Right cardiac atrium (tissue), 5 donors: ENCODE measurements around the gene UVSSA. TPM values are rescaled to one million over a fixed set of nuclear protein-coding genes. Genes with fewer than 3 reads are reported as not detected.

Experiments
- ATAC-seq, 2 donors: fragments of 200-7000 bp; cut with Tn5 transposase; one replicate each; pipeline versions ENCODE4 v1.8.0 to v1.9.1; 2020; ENCODE audit warnings: moderate library complexity in 2 of 2, mild to moderate bottlenecking in 1 of 2
- DNase-seq, 3 donors: peaks; one replicate each; pipeline ENCODE4 v3.0.0-alpha.2; 2020
- H3K27ac ChIP-seq: one replicate; pipeline ENCODE4 v1.5.1; 2013; ENCODE audit warnings: mild to moderate bottlenecking, low read length, control low read depth, moderate library complexity
- H3K27me3 ChIP-seq: one replicate; pipeline ENCODE4 v1.6.1; 2013; ENCODE audit not compliant: control insufficient read depth, insufficient read depth
- H3K4me1 ChIP-seq: one replicate; pipeline ENCODE4 v1.6.1; 2013; ENCODE audit warnings: low read length; ENCODE audit not compliant: control insufficient read depth, insufficient read depth
- H3K4me3 ChIP-seq: one replicate; pipeline ENCODE4 v1.5.1; 2013; ENCODE audit warnings: low read length, control low read depth
- H3K9me3 ChIP-seq: one replicate; pipeline ENCODE4 v1.6.1; 2013; ENCODE audit warnings: low read length; ENCODE audit not compliant: control insufficient read depth
- WGBS: extraction: QIAGEN DNeasy Blood & Tissue Kit; methylation state at CpG from one replicate; pipeline ENCODE4 v1.1.7; 2013; 5-methylcytosine and 5-hydroxymethylcytosine counted together
- intact Hi-C, 4 donors: fragments of 100-400 bp; cut with DNase I; formaldehyde crosslinking; loops; one replicate each; pipeline versions ENCODE4 v1.11.0 to v1.14.0; 2022 to 2023
- polyA plus RNA-seq: library from polyadenylated mRNA; stranded (reverse); fragments of 200-250 nt; gene quantifications from one replicate; pipeline ENCODE4 v1.2.3, GENCODE V29; 2013
- total RNA-seq, 4 donors: library from RNA; stranded (reverse); fragmentation: NEBNext Ultra II Directional; extraction: Animal tissue kit (Norgen Biotek cat#: 25700); gene quantifications; one replicate each; pipeline ENCODE4 v1.2.1, GENCODE V29; 2021
- donor health status: healthy with polysubstance abuse.
- donor health status: DM: no; HTN: yes; CAD: no.
- donor health status: DM: no; HTN: no; CAD: no.
- donor health status: DM: no; HTN: yes; CAD: no; lungs with severe emphysema.
- donor health status: DM: yes; HTN: yes; CAD: no.

Gene UVSSA
- total and polyA plus RNA-seq, 5 donors: 5.0 to 8.8 (median 8.3) TPM

GRCh38 chr4:1365271-1366178 lies 18.5 kb downstream of the UVSSA start:
- no peaks in the 10 kb centered on the region for H3K9me3 ChIP-seq
- H3K4me1 ChIP-seq: no peaks in the 10 kb centered on the region
- ATAC-seq: no peak
- no peak overlapping the region for H3K27ac ChIP-seq
- H3K27me3 ChIP-seq: no peaks in the 10 kb centered on the region
- WGBS: 84% methylated on average over 25 of the region's 25 CpGs
- no peak overlapping the region for H3K4me3 ChIP-seq
- intact Hi-C loops: loop anchor here in 1 of 4 donors (5.0 kb wide), 1 partner anchor 262 kb away; no protein-coding TSS in a partner anchor
- DNase-seq: peak in 2 of 3 donors; percentile 25 to 41

GRCh38 chr4:1366371-1367229 lies 19.6 kb downstream of the UVSSA start:
- Histone ChIP-seq H3K4me3 (no peak overlapping the region), H3K4me1 (no peaks in the 10 kb centered on the region), H3K9me3 (no peaks in the 10 kb centered on the region), H3K27me3 (no peaks in the 10 kb centered on the region), H3K27ac (no peak overlapping the region)
- peak in 1 of 3 donors; percentile 47 for DNase-seq
- intact Hi-C loops: loop anchor here in 1 of 4 donors (5.0 kb wide), 1 partner anchor 261 kb away; no protein-coding TSS in a partner anchor
- no peak for ATAC-seq
- 93% methylated on average over 35 of the region's 35 CpGs for WGBS

GRCh38 chr4:1367230-1367935 lies 20.4 kb downstream of the UVSSA start:
- DNase-seq: peak in 1 of 3 donors; percentile 42
- H3K27ac ChIP-seq: no peak overlapping the region
- no peak overlapping the region for H3K4me3 ChIP-seq
- no peak for ATAC-seq
- intact Hi-C loops: loop anchor here in 1 of 4 donors (5.0 kb wide), 1 partner anchor 260 kb away; no protein-coding TSS in a partner anchor
- no peaks in the 10 kb centered on the region for H3K27me3 ChIP-seq
- H3K4me1 ChIP-seq: no peaks in the 10 kb centered on the region
- no peaks in the 10 kb centered on the region for H3K9me3 ChIP-seq
- 94% methylated on average over 17 of the region's 17 CpGs for WGBS

- intact Hi-C loops: loop anchor here in 1 of 4 donors (5.0 kb wide), 1 partner anchor 259 kb away; no protein-coding TSS in a partner anchor
Observed at GRCh38 chr4:1367936-1368289, 20.9 kb downstream of the UVSSA start.

GRCh38 chr4:1368421-1369090 lies 21.5 kb downstream of the UVSSA start:
- intact Hi-C loops: loop anchor here in 1 of 4 donors (5.0 kb wide), 1 partner anchor 259 kb away; no protein-coding TSS in a partner anchor
- DNase-seq: peak in 1 of 3 donors; percentile 49
- WGBS: 92% methylated on average over 24 of the region's 24 CpGs

More at GRCh38 chr4:1367936-1368289, 20.9 kb downstream of the UVSSA start:
- H3K9me3 ChIP-seq: no peaks in the 10 kb centered on the region
- H3K4me3 ChIP-seq: no peak overlapping the region
- no peak overlapping the region for H3K27ac ChIP-seq
- no peaks in the 10 kb centered on the region for H3K27me3 ChIP-seq
- H3K4me1 ChIP-seq: no peaks in the 10 kb centered on the region
- no peak for DNase-seq
- WGBS: 86% methylated on average over 10 of the region's 10 CpGs
- peak in 1 of 2 donors; percentile 17 for ATAC-seq

GRCh38 chr4:1369091-1369450 lies 22.1 kb downstream of the UVSSA start:
- no peak for ATAC-seq
- Histone ChIP-seq H3K27me3 (no peaks in the 10 kb centered on the region), H3K4me1 (no peaks in the 10 kb centered on the region), H3K9me3 (no peaks in the 10 kb centered on the region), H3K4me3 (no peak overlapping the region), H3K27ac (no peak overlapping the region)
- peak in 1 of 3 donors; percentile 33 for DNase-seq
- intact Hi-C loops: loop anchor here in 1 of 4 donors (5.0 kb wide), 1 partner anchor 258 kb away; no protein-coding TSS in a partner anchor
- WGBS: 94% methylated on average over 18 of the region's 18 CpGs

More at GRCh38 chr4:1368421-1369090, 21.5 kb downstream of the UVSSA start:
- Histone ChIP-seq H3K4me1 (no peaks in the 10 kb centered on the region), H3K27me3 (no peaks in the 10 kb centered on the region), H3K9me3 (no peaks in the 10 kb centered on the region), H3K4me3 (no peak overlapping the region), H3K27ac (no peak overlapping the region)
- ATAC-seq: peak in 1 of 2 donors; percentile 18

GRCh38 chr4:1369479-1370079 lies 22.6 kb downstream of the UVSSA start:
- ATAC-seq: no peak

GRCh38 chr4:1370321-1371124 lies 23.5 kb downstream of the UVSSA start:
- intact Hi-C loops: no loop called here
- WGBS: 93% methylated on average over 29 of the region's 29 CpGs
- H3K27me3 ChIP-seq: no peaks in the 10 kb centered on the region
- H3K4me3 ChIP-seq: no peak overlapping the region
- ATAC-seq: no peak
- DNase-seq: peak in 2 of 3 donors; percentile 42 to 49
- H3K9me3 ChIP-seq: no peaks in the 10 kb centered on the region
- no peak overlapping the region for H3K27ac ChIP-seq
- no peaks in the 10 kb centered on the region for H3K4me1 ChIP-seq

More at GRCh38 chr4:1369479-1370079, 22.6 kb downstream of the UVSSA start:
- 95% methylated on average over 22 of the region's 22 CpGs for WGBS
- no peaks in the 10 kb centered on the region for H3K4me1 ChIP-seq
- H3K4me3 ChIP-seq: no peak overlapping the region
- H3K27ac ChIP-seq: no peak overlapping the region
- no peaks in the 10 kb centered on the region for H3K9me3 ChIP-seq
- H3K27me3 ChIP-seq: no peaks in the 10 kb centered on the region
- DNase-seq: no peak
- intact Hi-C loops: loop anchor here in 1 of 4 donors (5.0 kb wide), 1 partner anchor 258 kb away; no protein-coding TSS in a partner anchor
